Astrocyte (in vitro differentiated cells and primary cell): ENCODE results near the gene SMARCD3. TPM values are rescaled to one million over a fixed set of nuclear protein-coding genes. Genes with fewer than 3 reads are reported as not detected.
A peak's percentile ranks its signal among the peaks of the same experiment; 100 is the strongest.

Source experiments
- DNase-seq: peaks from one replicate; pipeline ENCODE4 v3.0.0-alpha.2; 2010; ENCODE audit warnings: low read depth
- FAIRE-seq: peaks from 2 replicates; lab custom pipeline; 2011; peaks lifted over from hg19 to GRCh38; lab: Jason Lieb, UNC
- H2AFZ ChIP-seq: 2 replicates; pipeline ENCODE4 v1.6.0; 2012; ENCODE audit warnings: low read depth, low read length, inconsistent platforms
- H3K27ac ChIP-seq: 2 replicates; pipeline ENCODE4 v1.5.1; 2011; ENCODE audit warnings: low read depth, low read length, inconsistent platforms
- H3K27me3 ChIP-seq: 2 replicates; pipeline ENCODE4 v1.6.0; 2011; ENCODE audit warnings: low read length, inconsistent platforms; ENCODE audit not compliant: insufficient read depth
- H3K36me3 ChIP-seq: 2 replicates; pipeline ENCODE4 v1.5.1; 2011; ENCODE audit warnings: low read length, inconsistent platforms; ENCODE audit not compliant: insufficient read depth
- H3K4me1 ChIP-seq: 2 replicates; pipeline ENCODE4 v1.5.1; 2011; ENCODE audit warnings: low read length, inconsistent platforms; ENCODE audit not compliant: insufficient read depth
- H3K4me2 ChIP-seq: 2 replicates; pipeline ENCODE4 v1.6.0; 2012; ENCODE audit warnings: low read length, inconsistent platforms
- H3K4me3 ChIP-seq: 2 replicates; pipeline ENCODE4 v1.5.1; 2011; ENCODE audit warnings: low read depth, mild to moderate bottlenecking, low read length, inconsistent platforms; ENCODE audit not compliant: insufficient read depth
- H3K79me2 ChIP-seq: 2 replicates; pipeline ENCODE4 v1.6.0; 2012; ENCODE audit warnings: mild to moderate bottlenecking, low read length, inconsistent platforms; ENCODE audit not compliant: insufficient read depth
- H3K9ac ChIP-seq: 2 replicates; pipeline ENCODE4 v1.6.0; 2012; ENCODE audit warnings: mild to moderate bottlenecking, low read length, inconsistent platforms
- H3K9me3 ChIP-seq: 2 replicates; pipeline ENCODE4 v1.5.1; 2012; ENCODE audit warnings: low read depth, mild to moderate bottlenecking, low read length, inconsistent platforms; ENCODE audit not compliant: insufficient read depth
- H4K20me1 ChIP-seq: 2 replicates; pipeline ENCODE4 v1.6.0; 2012; ENCODE audit warnings: low read length, inconsistent platforms; ENCODE audit not compliant: insufficient read depth
- H3K27ac Mint-ChIP-seq: one replicate; pipeline ENCODE4 v1.8.0; 2021; ENCODE audit warnings: mild to moderate bottlenecking, mixed read lengths; ENCODE audit not compliant: unreplicated experiment
- H3K27me3 Mint-ChIP-seq: one replicate; pipeline ENCODE4 v1.8.0; 2021; ENCODE audit warnings: low read depth, mixed read lengths; ENCODE audit not compliant: unreplicated experiment
- H3K36me3 Mint-ChIP-seq: one replicate; pipeline ENCODE4 v1.8.0; 2021; ENCODE audit warnings: low read depth, mixed read lengths; ENCODE audit not compliant: unreplicated experiment
- H3K4me1 Mint-ChIP-seq: one replicate; pipeline ENCODE4 v1.8.0; 2021; ENCODE audit warnings: low read depth, mixed read lengths; ENCODE audit not compliant: unreplicated experiment
- H3K4me3 Mint-ChIP-seq: one replicate; pipeline ENCODE4 v1.8.0; 2021; ENCODE audit warnings: mild to moderate bottlenecking, moderate library complexity, mixed read lengths; ENCODE audit not compliant: unreplicated experiment
- H3K9me3 Mint-ChIP-seq: one replicate; pipeline ENCODE4 v1.8.0; 2021; ENCODE audit warnings: mild to moderate bottlenecking, mixed read lengths; ENCODE audit not compliant: unreplicated experiment
- EZH2 ChIP-seq: IDR thresholded peaks from 2 replicates; pipeline ENCODE4 v1.6.1; 2012; ENCODE audit warnings: mild to moderate bottlenecking, low read length, inconsistent platforms; ENCODE audit not compliant: insufficient read depth
- total RNA-seq: library from RNA; stranded (reverse); gene quantifications from 2 replicates; pipeline ENCODE4 v1.2.1, GENCODE V29; 2021
- TF ChIP-seq, protein P1 (sequence below): IDR thresholded peaks from 2 replicates; pipeline ENCODE4 v1.5.1; 2011; ENCODE audit warnings: low read depth, mild to moderate bottlenecking, inconsistent platforms, low read length, moderate library complexity; ENCODE audit not compliant: insufficient read depth

The SMARCD3 gene
- total RNA-seq, 1 donor from 2014 or later = 47.7 TPM

DNA sequence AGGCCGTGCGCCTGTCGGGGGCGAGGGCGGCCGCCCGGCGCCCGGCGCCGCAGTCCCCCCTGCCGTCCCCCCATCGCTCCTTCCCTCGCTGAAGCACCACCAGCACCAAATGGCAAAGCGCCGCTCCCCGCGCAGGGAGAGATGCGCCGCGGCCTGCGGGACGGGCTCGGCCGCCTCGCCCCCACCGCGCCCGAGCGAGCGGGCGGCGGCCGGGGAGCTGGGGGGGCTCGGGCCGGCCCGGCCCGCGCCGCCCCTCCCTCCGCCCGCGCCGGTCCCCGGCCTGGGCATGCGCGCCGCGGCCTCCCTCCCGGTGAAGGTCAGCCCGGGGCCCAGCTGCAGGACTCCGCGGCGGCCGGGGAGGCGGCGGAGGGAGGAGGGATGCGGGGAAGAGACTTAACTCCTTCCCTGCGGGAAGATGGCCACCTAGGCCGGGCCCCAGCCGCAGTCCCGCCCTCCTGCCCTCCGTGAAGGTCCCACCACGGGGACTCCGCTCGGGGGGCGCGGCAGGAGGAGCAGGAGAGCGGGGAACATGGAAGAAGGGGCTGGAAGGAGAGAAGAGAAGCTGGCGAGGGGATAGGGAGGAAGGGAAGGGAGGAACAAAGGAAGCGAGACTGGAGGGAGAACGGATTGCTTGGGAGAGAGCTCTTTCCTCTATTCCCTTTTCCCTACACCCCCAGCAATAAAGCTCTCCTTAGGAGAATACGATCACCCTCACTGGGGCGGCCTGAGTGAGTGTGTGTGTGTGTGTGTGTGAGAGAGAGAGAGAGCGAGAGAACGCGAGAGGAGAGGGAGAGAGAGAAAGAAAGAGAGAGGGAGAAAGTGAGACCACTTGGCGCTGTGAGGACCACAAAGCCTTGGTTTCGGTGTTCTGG is 3.4 kb upstream of the SMARCD3 start:
- Histone ChIP-seq H3K9me3 (no peaks in the 10 kb centered on the region), H3K9ac (peak overlapping the region; percentile 86), H3K36me3 (no peaks in the 10 kb centered on the region), H3K4me2 (peak overlapping the region; percentile 99), H3K27me3 (no peaks in the 10 kb centered on the region), H3K4me3 (peak overlapping the region; percentile 66), H3K27ac (peak overlapping the region; percentile 60), H2AFZ (peak overlapping the region; percentile 86), H3K4me1 (peaks cover 40% of the 10 kb centered on the region), H4K20me1 (peaks cover 6% of the 10 kb centered on the region), H3K79me2 (peaks cover 14% of the 10 kb centered on the region)
- peak overlapping the region; percentile 88 for H3K4me3 Mint-ChIP-seq
- no peaks in the 10 kb centered on the region for H3K9me3 Mint-ChIP-seq
- FAIRE-seq (no peak), DNase-seq (peak; percentile 67)
- peak overlapping the region; percentile 92 for H3K27ac Mint-ChIP-seq
- H3K4me1 Mint-ChIP-seq = peaks cover 20% of the 10 kb centered on the region
- H3K27me3 Mint-ChIP-seq = peaks cover 22% of the 10 kb centered on the region
- H3K36me3 Mint-ChIP-seq = peaks cover 5% of the 10 kb centered on the region
- TF ChIP-seq, protein P1, sequence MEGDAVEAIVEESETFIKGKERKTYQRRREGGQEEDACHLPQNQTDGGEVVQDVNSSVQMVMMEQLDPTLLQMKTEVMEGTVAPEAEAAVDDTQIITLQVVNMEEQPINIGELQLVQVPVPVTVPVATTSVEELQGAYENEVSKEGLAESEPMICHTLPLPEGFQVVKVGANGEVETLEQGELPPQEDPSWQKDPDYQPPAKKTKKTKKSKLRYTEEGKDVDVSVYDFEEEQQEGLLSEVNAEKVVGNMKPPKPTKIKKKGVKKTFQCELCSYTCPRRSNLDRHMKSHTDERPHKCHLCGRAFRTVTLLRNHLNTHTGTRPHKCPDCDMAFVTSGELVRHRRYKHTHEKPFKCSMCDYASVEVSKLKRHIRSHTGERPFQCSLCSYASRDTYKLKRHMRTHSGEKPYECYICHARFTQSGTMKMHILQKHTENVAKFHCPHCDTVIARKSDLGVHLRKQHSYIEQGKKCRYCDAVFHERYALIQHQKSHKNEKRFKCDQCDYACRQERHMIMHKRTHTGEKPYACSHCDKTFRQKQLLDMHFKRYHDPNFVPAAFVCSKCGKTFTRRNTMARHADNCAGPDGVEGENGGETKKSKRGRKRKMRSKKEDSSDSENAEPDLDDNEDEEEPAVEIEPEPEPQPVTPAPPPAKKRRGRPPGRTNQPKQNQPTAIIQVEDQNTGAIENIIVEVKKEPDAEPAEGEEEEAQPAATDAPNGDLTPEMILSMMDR = no peak
- TF ChIP-seq EZH2 = no peak

- Histone ChIP-seq H3K4me2 (peak overlapping the region; percentile 99), H3K27ac (peak overlapping the region; percentile 60), H3K27me3 (no peaks in the 10 kb centered on the region), H3K9me3 (no peaks in the 10 kb centered on the region), H4K20me1 (peaks cover 12% of the 10 kb centered on the region), H2AFZ (peak overlapping the region; percentile 18), H3K36me3 (no peaks in the 10 kb centered on the region), H3K9ac (peak overlapping the region; percentile 86), H3K4me3 (peak overlapping the region; percentile 48), H3K79me2 (peaks cover 20% of the 10 kb centered on the region), H3K4me1 (peaks cover 44% of the 10 kb centered on the region)
- H3K4me3 Mint-ChIP-seq = peak overlapping the region; percentile 81
- peaks cover 2% of the 10 kb centered on the region for H3K36me3 Mint-ChIP-seq
- H3K27me3 Mint-ChIP-seq = peaks cover 16% of the 10 kb centered on the region
- TF ChIP-seq EZH2 = no peak
- TF ChIP-seq, protein P1 = no peak
- FAIRE-seq = no peak
- H3K27ac Mint-ChIP-seq = no peak overlapping the region
- DNase-seq = no peak
- peaks cover 23% of the 10 kb centered on the region for H3K4me1 Mint-ChIP-seq
- no peaks in the 10 kb centered on the region for H3K9me3 Mint-ChIP-seq
Measured at GRCh38 chr7:151251328-151251688, 2.8 kb upstream of the SMARCD3 start.
